Measurements from ENCODE around the gene CCDC188.

The CCDC188 gene

GRCh38 chr22:20184501-20185165 lies 33.8 kb upstream of the CCDC188 start:
- no peak for DNase-seq (ENCODE audit: low read depth)

- DNase-seq (ENCODE audit: low read depth): no peak
Measured at GRCh38 chr22:20183823-20184222, 33.0 kb upstream of the CCDC188 start.

DNA sequence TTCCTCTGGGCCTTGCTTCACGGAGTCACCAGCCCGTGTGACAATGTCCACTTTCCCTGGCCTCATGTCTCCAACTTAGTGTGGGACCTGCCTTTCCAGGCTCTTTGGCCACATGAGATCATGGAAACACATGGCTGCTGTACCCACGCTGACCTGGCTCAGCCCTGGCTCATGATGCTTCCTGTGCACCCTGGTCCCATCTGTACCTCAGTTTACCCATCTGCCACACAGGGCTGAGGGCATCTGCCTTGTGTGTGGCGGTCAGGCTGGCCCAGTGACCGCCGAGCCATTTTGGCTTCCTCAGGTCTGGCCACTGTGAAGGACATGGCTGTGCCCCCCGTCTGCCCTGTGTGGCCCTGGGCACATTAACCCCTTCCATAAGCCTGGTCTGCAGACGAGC lies 32.2 kb upstream of the CCDC188 start:
- no peak for DNase-seq (ENCODE audit: low read depth)

DNA sequence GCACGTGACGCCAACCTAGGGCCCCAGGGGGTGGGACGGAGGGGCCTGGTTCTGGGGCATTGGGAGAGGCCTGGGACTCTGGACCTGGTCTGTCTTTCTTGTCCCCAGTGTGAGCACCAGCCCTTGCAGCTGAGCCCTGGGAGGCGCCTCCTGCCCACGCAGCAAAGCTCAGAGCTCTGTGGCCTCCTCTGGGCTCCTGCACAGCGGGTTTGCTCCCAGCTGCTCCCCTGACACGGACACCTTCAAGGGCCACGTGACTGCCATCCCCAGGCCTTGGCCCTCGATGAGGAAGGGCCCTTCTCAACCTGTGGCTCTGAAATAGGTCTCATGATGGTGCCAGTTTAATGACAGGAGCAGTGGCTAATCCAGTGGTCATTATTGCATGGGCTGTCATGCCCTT lies 31.5 kb upstream of the CCDC188 start:
- DNase-seq (ENCODE audit: low read depth): no peak

- DNase-seq (ENCODE audit: low read depth): no peak
Measured at GRCh38 chr22:20181884-20182236, 31.0 kb upstream of the CCDC188 start.

GRCh38 chr22:20181194-20181883 lies 30.5 kb upstream of the CCDC188 start:
- DNase-seq (ENCODE audit: low read depth): no peak

DNA sequence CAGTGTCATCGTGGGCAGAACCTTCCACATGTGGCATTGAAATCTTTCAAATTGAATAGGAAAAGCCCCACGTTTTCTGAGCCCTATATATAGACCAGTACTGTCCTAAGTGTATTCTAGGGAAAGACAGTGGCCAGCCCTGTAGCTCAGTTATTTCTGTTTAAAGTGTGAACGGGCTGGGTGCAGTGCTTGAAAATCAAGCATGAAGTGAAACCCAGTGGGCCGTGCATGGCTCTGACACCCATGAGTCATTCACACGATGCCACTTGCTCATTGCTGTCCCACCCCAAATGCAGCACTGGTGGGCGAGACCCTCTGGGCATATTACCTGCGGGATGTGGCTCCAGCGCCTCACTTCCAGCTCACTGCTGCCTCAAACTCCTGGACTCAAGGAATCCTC lies 29.8 kb upstream of the CCDC188 start:
- no peak for DNase-seq (ENCODE audit: low read depth)

GRCh38 chr22:20180245-20180630 lies 29.4 kb upstream of the CCDC188 start:
- DNase-seq (ENCODE audit: low read depth): no peak

- DNase-seq (ENCODE audit: low read depth): no peak
Measured at GRCh38 chr22:20179455-20180244, 28.8 kb upstream of the CCDC188 start.

- no peak for DNase-seq (ENCODE audit: low read depth)
Measured at GRCh38 chr22:20178915-20179227, 28.0 kb upstream of the CCDC188 start.

- DNase-seq (ENCODE audit: low read depth): no peak
Measured at GRCh38 chr22:20178075-20178914, 27.4 kb upstream of the CCDC188 start.

DNA sequence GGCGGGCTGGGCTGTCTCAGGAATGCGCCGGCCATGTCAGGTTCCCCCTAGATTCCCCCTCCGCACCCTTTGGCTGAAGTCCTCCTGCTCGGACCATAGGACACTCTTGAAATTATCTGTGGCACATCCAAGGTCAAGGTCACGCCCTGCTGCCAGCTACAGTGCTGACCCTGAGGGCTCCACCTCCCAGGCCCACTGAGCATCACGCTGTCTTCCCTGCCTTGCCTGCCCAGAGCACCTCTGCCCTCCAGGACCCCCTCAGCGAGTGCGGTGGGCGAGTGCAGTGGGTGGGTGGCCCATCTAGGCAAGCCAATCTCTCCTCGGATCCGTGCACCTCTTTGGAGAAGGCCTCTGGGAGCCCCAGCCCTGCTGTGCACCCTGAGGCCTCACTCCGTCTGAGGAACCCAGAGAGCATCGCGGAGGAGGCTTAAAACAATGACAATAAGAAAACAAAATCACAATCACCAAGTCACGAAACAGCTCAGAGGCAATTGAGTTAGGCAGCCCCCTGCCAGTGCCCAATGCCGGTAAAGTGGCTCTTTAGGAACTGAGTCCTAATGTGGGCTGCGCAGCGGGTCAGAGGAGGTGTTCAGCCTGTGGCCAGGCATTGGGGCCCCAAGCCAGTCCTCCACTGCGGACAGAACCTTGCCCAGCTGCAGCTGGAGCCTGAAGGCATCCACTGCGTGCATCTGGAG lies 26.5 kb upstream of the CCDC188 start:
- DNase-seq (ENCODE audit: low read depth): no peak

GRCh38 chr22:20176421-20177085 lies 25.7 kb upstream of the CCDC188 start:
- DNase-seq (ENCODE audit: low read depth): no peak

- DNase-seq (ENCODE audit: low read depth): peak; percentile 25
Measured at GRCh38 chr22:20175597-20175900, 24.7 kb upstream of the CCDC188 start.

- DNase-seq (ENCODE audit: low read depth): peak; percentile 25
Measured at GRCh38 chr22:20174785-20175596, 24.1 kb upstream of the CCDC188 start.

DNA sequence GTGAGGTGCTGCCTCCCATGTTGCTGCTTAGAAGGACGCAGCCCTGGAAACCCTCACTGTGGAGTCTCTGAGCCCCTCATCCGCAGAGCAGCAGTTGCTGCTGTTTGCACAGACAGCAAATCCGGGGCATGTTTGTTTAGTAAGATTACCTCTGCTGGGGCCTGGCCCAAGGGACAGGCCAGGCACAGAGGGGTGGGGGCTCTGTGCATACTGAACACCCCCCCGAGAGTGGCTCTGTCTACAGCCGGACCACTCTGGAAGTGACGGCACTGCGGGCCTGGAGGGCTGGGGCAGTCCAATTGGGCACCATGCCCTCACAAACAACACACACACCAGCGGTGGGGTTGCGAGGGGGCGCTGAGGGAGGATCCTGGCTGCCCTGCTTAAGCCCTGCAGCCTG lies 22.9 kb upstream of the CCDC188 start:
- DNase-seq (ENCODE audit: low read depth): no peak

DNA sequence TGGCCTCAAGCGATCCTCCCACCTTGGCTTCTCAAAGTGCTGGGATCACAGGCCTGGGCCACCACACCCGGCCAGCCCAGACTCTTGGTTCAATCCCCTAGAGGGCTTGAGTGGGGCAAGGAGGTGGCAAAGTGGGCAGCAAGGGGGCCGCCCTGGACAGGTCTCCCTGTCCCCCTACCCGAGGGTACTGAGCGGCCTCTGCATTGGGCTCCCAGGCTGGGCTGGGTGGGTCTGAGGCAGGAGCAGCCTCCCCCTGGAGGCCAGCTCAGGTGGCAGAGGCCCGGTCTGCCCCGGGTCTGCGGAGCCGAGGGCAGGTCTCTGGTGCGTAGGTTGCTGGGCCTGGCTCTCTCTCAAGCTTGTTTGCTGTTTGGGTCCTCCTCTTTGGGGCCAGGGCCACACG lies 22.4 kb upstream of the CCDC188 start:
- no peak for DNase-seq (ENCODE audit: low read depth)

DNA sequence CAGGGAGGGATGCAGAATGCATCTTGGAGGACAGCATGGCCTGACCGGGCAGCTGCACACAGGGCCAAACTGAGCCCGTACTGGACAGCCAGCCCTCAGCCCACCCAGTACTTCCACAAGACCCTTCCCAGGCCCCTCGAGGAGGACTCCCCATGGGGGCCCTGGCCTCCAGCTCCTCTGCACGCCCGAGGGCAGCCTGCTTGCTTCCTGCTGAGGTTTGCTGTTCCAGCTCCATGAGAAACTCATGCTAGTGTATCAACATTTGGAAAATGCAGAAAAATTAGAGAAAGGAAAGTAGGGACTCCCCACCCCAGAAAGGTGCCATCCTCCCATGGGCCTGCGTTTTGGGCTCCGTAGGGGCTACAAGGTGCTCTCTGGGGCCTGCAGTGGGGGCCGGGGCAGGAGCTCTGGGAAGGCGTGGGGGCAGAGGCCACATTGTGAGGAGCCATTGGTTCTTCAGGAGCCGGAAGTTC lies 21.3 kb upstream of the CCDC188 start:
- no peak for DNase-seq (ENCODE audit: low read depth)

GRCh38 chr22:20171288-20172140 lies 20.7 kb upstream of the CCDC188 start:
- DNase-seq (ENCODE audit: low read depth): no peak

DNA sequence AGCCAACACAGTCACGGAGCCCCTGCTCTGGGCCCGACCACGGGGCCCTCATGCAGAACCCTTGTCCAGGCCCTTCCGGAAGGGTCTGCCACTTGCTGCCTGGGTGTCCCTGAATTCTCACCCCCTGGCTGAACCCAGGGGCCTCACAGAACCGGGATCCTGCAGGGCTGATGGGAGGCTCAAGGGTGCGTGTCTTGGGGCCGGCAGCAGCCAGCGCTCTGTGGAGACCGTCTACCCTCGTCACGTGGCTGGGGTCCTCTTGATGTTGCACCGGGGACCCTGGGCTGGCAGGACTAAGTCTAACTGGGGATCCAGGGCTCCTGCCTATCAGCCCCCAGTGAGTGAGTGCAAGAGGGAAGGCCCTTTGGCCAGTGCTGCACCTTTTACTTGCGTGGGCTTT lies 19.3 kb upstream of the CCDC188 start:
- no peak for DNase-seq (ENCODE audit: low read depth)

Data from EH (cell line).